ENCODE data around the gene HLA-A.
"Not testable (repeated sequence)": the region's sequence is repeated elsewhere in the genome, so short reads cannot be mapped to it uniquely, and the experiment has no call there.

Gene HLA-A

DNA sequence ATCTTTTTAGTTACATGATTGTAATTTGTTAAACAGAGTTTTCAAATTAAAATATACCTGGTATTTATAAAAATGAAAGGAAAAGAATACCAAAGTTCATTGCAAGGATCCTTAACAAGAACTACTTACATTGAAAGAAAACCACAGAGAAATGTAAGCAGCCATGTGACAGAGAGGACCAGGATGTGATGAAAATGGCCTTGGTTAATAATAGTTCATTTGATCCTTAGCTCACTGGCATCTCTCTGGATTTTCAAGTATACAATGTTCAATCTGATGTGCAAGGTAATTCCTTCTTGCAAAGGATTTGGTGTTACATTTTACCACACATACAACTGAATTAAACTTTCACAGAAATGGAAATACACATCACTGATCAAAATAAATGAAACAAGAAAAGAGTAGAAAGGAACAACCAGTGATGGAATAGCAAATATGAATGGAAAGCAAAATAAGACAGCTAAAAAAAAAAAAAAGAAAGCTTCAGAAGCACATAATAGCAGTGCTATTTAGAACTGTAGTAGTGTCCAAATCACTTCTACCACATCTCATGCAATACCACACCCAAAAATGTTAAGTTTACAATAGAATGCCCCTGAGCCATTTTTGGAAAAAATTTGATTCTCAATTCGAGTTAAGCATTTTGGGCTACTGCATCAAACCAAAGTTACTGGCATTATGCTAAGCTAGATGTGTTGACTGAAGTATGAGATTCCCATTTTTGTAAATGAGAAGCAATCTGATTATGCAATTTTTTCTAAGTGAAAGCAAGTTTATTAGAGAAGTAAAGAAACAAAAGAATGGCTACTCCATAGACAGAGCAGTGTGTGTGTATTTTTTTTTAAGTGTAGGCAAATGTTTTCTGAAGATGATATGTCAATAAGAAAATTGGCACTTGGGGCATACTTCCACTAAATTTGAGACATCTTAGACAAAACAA, 22.6 kb upstream of the HLA-A start:
- no peak overlapping the region for H3K27ac ChIP-seq (ENCODE audit: low read depth, low read length)
- H3K27me3 ChIP-seq (ENCODE audit: insufficient read depth, low read length) = peaks cover 27% of the 10 kb centered on the region

DNA sequence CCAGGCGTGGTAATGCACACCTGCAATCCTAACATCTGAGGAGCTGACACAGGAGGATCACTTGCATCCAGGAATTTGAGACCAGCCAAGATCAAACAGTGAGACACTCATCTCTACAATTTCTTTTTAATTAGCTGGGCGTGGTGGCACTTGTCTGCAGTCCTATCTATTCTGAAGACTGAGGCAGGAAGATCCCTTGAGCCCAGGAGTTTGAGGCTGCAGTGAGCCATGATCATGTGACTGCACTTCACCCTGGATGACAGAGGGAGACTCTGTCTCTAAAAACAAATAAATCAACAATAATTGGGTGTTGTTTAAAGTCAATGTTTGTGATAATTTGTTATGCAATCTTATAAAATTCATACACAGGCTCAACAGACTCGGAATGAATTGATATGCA, 18.0 kb upstream of the HLA-A start:
- no peak overlapping the region for H3K4me3 ChIP-seq (ENCODE audit: low read depth, low read length)
- H3K27ac ChIP-seq (ENCODE audit: low read depth, low read length) = no peak overlapping the region
- H3K27me3 ChIP-seq (ENCODE audit: insufficient read depth, low read length) = peaks cover 13% of the 10 kb centered on the region
- peaks cover 17% of the 10 kb centered on the region for H3K4me1 ChIP-seq (ENCODE audit: control insufficient read depth, insufficient read depth, low read length, unreplicated experiment)
- no peak overlapping the region for H2AFZ ChIP-seq (ENCODE audit: low read length, unreplicated experiment)
- H3K79me2 ChIP-seq (ENCODE audit: control insufficient read depth, insufficient read depth, low read length, unreplicated experiment) = no peaks in the 10 kb centered on the region
- H3K36me3 ChIP-seq (ENCODE audit: insufficient read depth, low read length) = no peaks in the 10 kb centered on the region

More for the DNA sequence above, 22.6 kb upstream of the HLA-A start:
- H3K79me2 ChIP-seq (ENCODE audit: control insufficient read depth, insufficient read depth, low read length, unreplicated experiment) = no peaks in the 10 kb centered on the region
- no peak overlapping the region for H2AFZ ChIP-seq (ENCODE audit: low read length, unreplicated experiment)
- no peaks in the 10 kb centered on the region for H3K36me3 ChIP-seq (ENCODE audit: insufficient read depth, low read length)
- peaks cover 2% of the 10 kb centered on the region for H3K4me1 ChIP-seq (ENCODE audit: control insufficient read depth, insufficient read depth, low read length, unreplicated experiment)
- no peak overlapping the region for H3K4me3 ChIP-seq (ENCODE audit: low read depth, low read length)

DNA sequence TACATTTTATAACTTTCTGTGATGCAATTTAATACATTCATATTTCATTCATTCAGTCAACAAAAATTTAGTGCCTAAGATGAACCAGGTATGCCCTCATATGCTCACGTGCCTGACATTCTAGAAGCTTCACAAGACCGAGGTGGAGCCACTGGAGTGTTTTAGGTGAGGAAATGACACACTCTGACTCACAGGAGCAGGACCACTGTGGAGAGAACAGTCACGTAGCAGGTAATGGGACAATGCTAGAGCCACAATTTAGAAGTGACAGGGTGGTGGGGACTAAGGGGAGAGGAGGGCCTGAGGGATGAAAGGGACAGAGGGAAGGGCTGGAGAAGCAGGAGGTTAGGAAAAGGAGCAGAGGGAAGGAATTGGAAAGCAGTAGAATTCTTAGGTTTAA, 17.6 kb upstream of the HLA-A start:
- Histone ChIP-seq H3K27me3 (ENCODE audit: insufficient read depth, low read length) (peaks cover 10% of the 10 kb centered on the region), H3K4me3 (ENCODE audit: low read depth, low read length) (no peak overlapping the region)

DNA sequence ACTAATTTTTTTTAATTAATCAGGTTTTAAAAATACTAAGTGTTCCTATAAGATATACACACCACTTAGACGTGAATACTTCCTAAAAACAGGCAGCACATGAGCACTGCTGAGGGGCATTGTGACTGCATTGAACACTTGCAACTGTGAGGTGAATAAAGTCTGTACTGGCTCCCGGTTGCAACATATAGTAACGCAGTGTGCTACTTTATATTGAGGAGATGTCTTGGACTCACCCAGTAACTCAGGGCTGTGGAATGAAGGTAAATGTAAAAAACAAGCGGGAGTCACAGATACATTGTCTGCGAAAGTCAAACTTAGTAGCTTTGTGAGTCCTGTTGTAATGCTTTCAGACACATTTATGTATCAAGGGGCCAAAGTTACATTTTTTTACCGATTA, 17.0 kb upstream of the HLA-A start:
- peaks cover 4% of the 10 kb centered on the region; the same call in 1 of the 2 replicates for H3K27me3 ChIP-seq (ENCODE audit: insufficient read depth, low read length)
- H3K4me1 ChIP-seq (ENCODE audit: control insufficient read depth, insufficient read depth, low read length, unreplicated experiment) = peaks cover 17% of the 10 kb centered on the region
- H3K4me3 ChIP-seq (ENCODE audit: low read depth, low read length) = peak overlapping the region; percentile 93; the same call in 1 of the 2 replicates
- H3K27ac ChIP-seq (ENCODE audit: low read depth, low read length) = no peak overlapping the region; the same call in 1 of the 2 replicates
- no peaks in the 10 kb centered on the region for H3K36me3 ChIP-seq (ENCODE audit: insufficient read depth, low read length)
- no peak overlapping the region for H2AFZ ChIP-seq (ENCODE audit: low read length, unreplicated experiment)
- H3K79me2 ChIP-seq (ENCODE audit: control insufficient read depth, insufficient read depth, low read length, unreplicated experiment) = no peaks in the 10 kb centered on the region

More for the DNA sequence above, 17.6 kb upstream of the HLA-A start:
- H3K4me1 ChIP-seq (ENCODE audit: control insufficient read depth, insufficient read depth, low read length, unreplicated experiment) = peaks cover 17% of the 10 kb centered on the region
- H3K27ac ChIP-seq (ENCODE audit: low read depth, low read length) = no peak overlapping the region
- no peaks in the 10 kb centered on the region for H3K79me2 ChIP-seq (ENCODE audit: control insufficient read depth, insufficient read depth, low read length, unreplicated experiment)
- H3K36me3 ChIP-seq (ENCODE audit: insufficient read depth, low read length) = no peaks in the 10 kb centered on the region
- H2AFZ ChIP-seq (ENCODE audit: low read length, unreplicated experiment) = no peak overlapping the region

DNA sequence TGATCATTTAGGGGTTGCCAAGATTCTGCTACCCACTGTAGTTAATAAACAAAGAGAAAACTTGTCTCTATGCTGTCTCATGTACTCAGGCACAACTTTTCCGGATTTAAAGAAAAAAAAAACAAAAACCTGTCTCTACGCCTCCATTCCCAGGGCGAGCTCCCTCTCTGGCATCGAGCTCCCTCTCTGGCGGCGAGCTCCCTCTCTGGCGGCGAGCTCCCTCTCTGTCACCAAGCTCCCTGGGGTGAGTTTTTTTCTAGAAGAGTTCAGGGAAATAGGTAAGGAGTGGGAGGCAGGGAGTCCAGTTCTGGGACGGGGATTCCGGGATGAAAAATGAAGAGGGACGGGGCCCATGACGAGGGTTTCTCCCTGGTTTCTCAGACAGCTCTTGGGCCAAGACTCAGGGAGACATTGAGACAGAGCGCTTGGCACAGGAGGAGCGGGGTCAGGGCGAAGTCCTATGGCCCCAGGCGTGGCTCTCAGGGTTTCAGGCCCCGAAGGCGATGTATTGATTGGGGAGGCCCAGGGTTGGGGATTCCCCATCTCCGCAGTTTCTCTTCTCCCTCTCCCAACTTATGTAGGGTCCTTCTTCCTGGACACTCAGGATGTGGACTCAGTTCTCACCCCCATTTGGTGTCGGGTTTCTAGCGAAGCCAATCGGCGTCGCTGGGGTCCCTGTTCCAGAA, 16.5 kb upstream of the HLA-A start:
- Histone ChIP-seq H3K79me2 (ENCODE audit: control insufficient read depth, insufficient read depth, low read length, unreplicated experiment) (no peaks in the 10 kb centered on the region), H3K27me3 (ENCODE audit: insufficient read depth, low read length) (no peaks in the 10 kb centered on the region), H3K27ac (ENCODE audit: low read depth, low read length) (peak overlapping the region; percentile 51; the same call in 1 of the 2 replicates), H3K36me3 (ENCODE audit: insufficient read depth, low read length) (no peaks in the 10 kb centered on the region), H2AFZ (ENCODE audit: low read length, unreplicated experiment) (peak overlapping the region; percentile 88), H3K4me3 (ENCODE audit: low read depth, low read length) (peak overlapping the region; percentile 93), H3K4me1 (ENCODE audit: control insufficient read depth, insufficient read depth, low read length, unreplicated experiment) (peaks cover 17% of the 10 kb centered on the region)

DNA sequence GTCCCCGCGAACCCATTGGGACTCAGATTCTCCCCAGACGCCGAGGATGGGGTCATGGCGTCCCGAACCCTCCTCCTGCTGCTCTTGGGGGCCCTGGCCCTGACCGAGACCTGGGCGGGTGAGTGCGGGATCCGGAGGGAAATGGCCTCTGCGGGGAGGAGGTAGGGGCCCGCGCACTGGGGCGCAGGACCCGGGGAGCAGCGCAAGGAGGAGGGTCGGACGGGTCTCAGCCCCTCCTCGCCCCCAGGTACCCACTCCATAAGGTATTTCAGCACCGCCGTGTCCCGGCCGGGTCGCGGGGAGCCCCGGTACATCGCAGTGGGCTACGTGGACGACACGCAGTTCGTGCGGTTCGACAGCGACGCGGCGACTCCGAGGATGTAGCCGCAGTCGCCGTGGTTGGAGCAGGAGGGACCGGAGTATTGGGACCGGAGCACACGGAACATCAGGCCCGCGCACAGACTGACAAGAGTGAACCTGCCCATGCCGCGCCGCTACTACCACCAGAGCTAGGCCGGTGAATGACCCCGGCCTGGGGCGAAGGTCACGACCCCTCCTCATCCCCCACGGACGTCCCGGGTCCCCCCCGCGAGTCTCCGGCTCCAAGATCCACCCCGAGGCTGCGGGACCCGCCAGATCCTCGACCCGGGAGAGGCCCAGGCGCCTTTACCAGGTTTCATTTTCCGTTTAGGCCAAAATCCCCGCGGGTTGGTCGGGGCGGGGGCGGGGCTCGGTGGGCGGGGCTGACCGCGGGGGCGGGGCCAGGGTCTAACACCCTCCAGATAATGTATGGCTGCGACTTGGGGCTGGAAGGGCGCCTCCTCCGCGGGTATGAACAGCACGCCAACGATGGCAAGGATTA, 15.7 kb upstream of the HLA-A start:
- Histone ChIP-seq H3K27ac (ENCODE audit: low read depth, low read length) (peak overlapping the region; percentile 51; the same call in 1 of the 2 replicates), H2AFZ (ENCODE audit: low read length, unreplicated experiment) (peak overlapping the region; percentile 93)

DNA sequence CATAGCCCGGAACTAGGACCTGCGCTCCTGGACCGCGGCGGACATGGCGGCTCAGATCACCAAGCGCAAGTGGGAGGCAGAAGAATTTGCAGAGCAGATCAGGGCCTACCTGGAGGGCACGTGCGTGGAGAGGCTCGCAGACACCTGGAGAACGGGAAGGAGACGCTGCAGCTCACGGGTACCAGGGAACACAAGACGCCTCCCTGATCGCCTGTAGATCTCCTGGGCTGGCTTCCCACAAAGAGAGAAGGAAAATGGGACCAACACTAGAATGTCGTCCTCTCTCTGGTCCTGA, 15.1 kb upstream of the HLA-A start:
- no peaks in the 10 kb centered on the region for H3K36me3 ChIP-seq (ENCODE audit: insufficient read depth, low read length)
- peaks cover 17% of the 10 kb centered on the region for H3K4me1 ChIP-seq (ENCODE audit: control insufficient read depth, insufficient read depth, low read length, unreplicated experiment)
- H3K79me2 ChIP-seq (ENCODE audit: control insufficient read depth, insufficient read depth, low read length, unreplicated experiment) = no peaks in the 10 kb centered on the region
- H3K27ac ChIP-seq (ENCODE audit: low read depth, low read length) = no peak overlapping the region
- H3K27me3 ChIP-seq (ENCODE audit: insufficient read depth, low read length) = no peaks in the 10 kb centered on the region
- peak overlapping the region; percentile 93 for H2AFZ ChIP-seq (ENCODE audit: low read length, unreplicated experiment)
- H3K4me3 ChIP-seq (ENCODE audit: low read depth, low read length) = peak overlapping the region; percentile 93

More for the DNA sequence above, 15.7 kb upstream of the HLA-A start:
- Histone ChIP-seq H3K4me1 (ENCODE audit: control insufficient read depth, insufficient read depth, low read length, unreplicated experiment) (peaks cover 17% of the 10 kb centered on the region), H3K79me2 (ENCODE audit: control insufficient read depth, insufficient read depth, low read length, unreplicated experiment) (no peaks in the 10 kb centered on the region), H3K4me3 (ENCODE audit: low read depth, low read length) (peak overlapping the region; percentile 93), H3K27me3 (ENCODE audit: insufficient read depth, low read length) (no peaks in the 10 kb centered on the region), H3K36me3 (ENCODE audit: insufficient read depth, low read length) (no peaks in the 10 kb centered on the region)

DNA sequence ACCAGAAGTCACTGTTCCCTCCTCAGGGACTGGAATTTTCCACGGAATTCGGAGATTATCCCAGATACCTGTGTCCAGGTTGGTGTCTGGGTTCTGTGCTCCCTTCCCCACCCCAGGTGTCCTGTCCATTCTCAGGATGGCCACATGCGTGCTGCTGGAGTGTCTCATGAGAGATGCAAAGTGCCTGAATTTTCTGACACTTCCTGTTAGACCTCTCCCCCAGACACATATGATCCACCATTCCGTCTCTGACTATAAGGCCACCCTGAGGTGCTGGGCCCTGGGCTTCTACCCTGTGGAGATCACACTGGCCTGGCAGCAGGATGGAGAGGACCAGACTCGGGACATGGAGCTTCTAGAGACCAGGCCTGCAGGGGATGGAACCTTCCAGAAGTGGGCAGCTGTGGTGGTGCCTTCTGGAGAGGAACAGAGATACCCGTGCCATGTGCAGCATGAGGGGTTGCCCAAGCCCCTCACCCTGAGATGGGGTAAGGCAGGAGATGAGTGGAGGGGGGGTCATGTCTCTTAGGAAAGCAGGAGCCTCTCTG, 14.4 kb upstream of the HLA-A start:
- Histone ChIP-seq H2AFZ (ENCODE audit: low read length, unreplicated experiment) (no peak overlapping the region), H3K4me3 (ENCODE audit: low read depth, low read length) (no peak overlapping the region), H3K27me3 (ENCODE audit: insufficient read depth, low read length) (no peaks in the 10 kb centered on the region), H3K36me3 (ENCODE audit: insufficient read depth, low read length) (no peaks in the 10 kb centered on the region), H3K4me1 (ENCODE audit: control insufficient read depth, insufficient read depth, low read length, unreplicated experiment) (peaks cover 17% of the 10 kb centered on the region), H3K27ac (ENCODE audit: low read depth, low read length) (no peak overlapping the region), H3K79me2 (ENCODE audit: control insufficient read depth, insufficient read depth, low read length, unreplicated experiment) (no peaks in the 10 kb centered on the region)

DNA sequence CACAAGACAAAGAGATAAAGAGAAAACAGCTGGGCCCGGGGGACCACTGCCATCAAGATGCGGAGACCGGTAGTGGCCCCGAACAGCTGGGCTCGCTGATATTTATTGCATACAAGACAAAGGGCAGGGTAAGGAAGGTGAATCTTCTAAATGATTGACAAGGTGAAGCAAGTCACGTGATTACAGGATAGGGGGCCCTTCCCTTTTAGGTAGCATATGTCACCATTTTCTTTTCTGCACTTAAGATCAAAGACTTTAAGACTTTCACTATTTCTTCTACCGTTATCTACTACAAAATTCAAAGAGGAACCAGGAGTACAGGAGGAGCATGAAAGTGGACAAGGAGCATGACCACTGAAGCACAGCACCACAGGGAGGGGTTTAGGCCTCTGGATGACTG, 12.3 kb upstream of the HLA-A start:
- not testable (repeated sequence) for H3K79me2 ChIP-seq (ENCODE audit: control insufficient read depth, insufficient read depth, low read length, unreplicated experiment); H3K27me3 ChIP-seq (ENCODE audit: insufficient read depth, low read length); H3K4me3 ChIP-seq (ENCODE audit: low read depth, low read length); H2AFZ ChIP-seq (ENCODE audit: low read length, unreplicated experiment); H3K36me3 ChIP-seq (ENCODE audit: insufficient read depth, low read length); H3K27ac ChIP-seq (ENCODE audit: low read depth, low read length)
- peaks cover 13% of the 10 kb centered on the region for H3K4me1 ChIP-seq (ENCODE audit: control insufficient read depth, insufficient read depth, low read length, unreplicated experiment)

DNA sequence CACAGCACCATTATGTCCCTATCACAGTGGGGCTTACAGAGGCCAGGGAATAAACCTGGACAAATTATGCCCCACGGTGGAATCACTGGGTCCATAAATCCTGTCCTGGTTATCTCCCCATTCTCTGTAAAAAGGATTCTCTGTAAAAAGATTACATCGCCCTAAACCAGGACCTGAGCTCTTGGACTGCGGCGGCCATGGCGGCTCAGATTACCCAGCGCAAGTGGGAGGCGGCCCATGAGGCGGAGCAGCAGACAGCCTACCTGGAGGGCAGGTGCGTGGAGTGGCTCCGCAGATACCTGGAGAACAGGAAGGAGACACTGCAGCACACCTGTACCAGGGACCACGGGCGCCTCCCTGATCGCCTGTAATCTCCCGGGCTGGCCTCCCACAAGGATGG, 8.4 kb upstream of the HLA-A start:
- no peak overlapping the region for H3K4me3 ChIP-seq (ENCODE audit: low read depth, low read length)
- no peaks in the 10 kb centered on the region for H3K27me3 ChIP-seq (ENCODE audit: insufficient read depth, low read length)
- no peak overlapping the region for H2AFZ ChIP-seq (ENCODE audit: low read length, unreplicated experiment)
- no peak overlapping the region for H3K27ac ChIP-seq (ENCODE audit: low read depth, low read length)
- H3K79me2 ChIP-seq (ENCODE audit: control insufficient read depth, insufficient read depth, low read length, unreplicated experiment) = no peaks in the 10 kb centered on the region
- H3K4me1 ChIP-seq (ENCODE audit: control insufficient read depth, insufficient read depth, low read length, unreplicated experiment) = no peaks in the 10 kb centered on the region
- no peaks in the 10 kb centered on the region for H3K36me3 ChIP-seq (ENCODE audit: insufficient read depth, low read length)
